Testis (tissue), 3 donors: ENCODE measurements around the gene SLC25A1. TPM values are rescaled to one million over a fixed set of nuclear protein-coding genes. Genes with fewer than 3 reads are reported as not detected.

ENCODE experiments used
- DNase-seq: peaks from one replicate; pipeline ENCODE4 v3.0.0-alpha.2; 2019
- H3K27ac ChIP-seq, 2 donors: fragments of 200-600 bp; sonication (generic); one replicate each; pipeline ENCODE4 v1.5.1; 2019
- H3K27me3 ChIP-seq: fragments of 200-600 bp; sonication (generic); one replicate; pipeline ENCODE4 v1.5.1; 2019
- H3K36me3 ChIP-seq: fragments of 200-600 bp; sonication (generic); one replicate; pipeline ENCODE4 v1.5.1; 2017; ENCODE audit warnings: low read depth; ENCODE audit errors: missing control alignments
- H3K4me1 ChIP-seq: fragments of 200-600 bp; sonication (generic); one replicate; pipeline ENCODE4 v1.5.1; 2019
- H3K4me3 ChIP-seq, 2 donors: fragments of 200-600 bp; sonication (generic); one replicate each; pipeline ENCODE4 v1.5.1; 2017 to 2019
- H3K9me3 ChIP-seq: fragments of 200-600 bp; sonication (generic); one replicate; pipeline ENCODE4 v1.5.1; 2017
- CTCF ChIP-seq, 3 experiments: fragments of 450-650 bp in 2 of 3; fragments of 200-600 bp in 1 of 3; sonication (generic) in 1 of 3; IDR thresholded peaks; one replicate each; pipeline ENCODE4 v1.5.1; 2016 to 2019; ENCODE audit warnings: antibody characterized with exemption in 3 of 3, mild to moderate bottlenecking in 2 of 3, moderate library complexity in 1 of 3
- POLR2A ChIP-seq: fragments of 450-650 bp; IDR thresholded peaks from one replicate; pipeline ENCODE4 v1.6.1; 2017; ENCODE audit warnings: antibody characterized with exemption, mild to moderate bottlenecking, moderate library complexity
- WGBS, 2 donors: methylation state at CpG; one replicate each; pipeline ENCODE4 v1.1.5; 2018; 5-methylcytosine and 5-hydroxymethylcytosine counted together
- intact Hi-C: fragments of 100-400 bp; cut with DNase I; formaldehyde crosslinking; loops from one replicate; pipeline ENCODE4 v1.15.1; 2023; ENCODE audit warnings: low total_unique reads
- polyA plus RNA-seq: library from polyadenylated mRNA; stranded (reverse); fragments of 350-450 nt; fragmentation: Illumina TruSeq; extraction: RNeasy Lipid Tissue Mini Kit (QIAGEN cat#74804); gene quantifications from one replicate; pipeline ENCODE4 v1.2.3, GENCODE V29; 2014; ENCODE audit warnings: low read depth, low replicate concordance; ENCODE audit not compliant: insufficient read depth
- total RNA-seq, 2 donors: library from RNA; depleted of rRNA; stranded (reverse); fragments of >200 nt; gene quantifications; one replicate each; pipeline ENCODE4 v1.2.3, GENCODE V29; 2016

Gene SLC25A1
- total and polyA plus RNA-seq, 3 donors from 2014 or later = 56.0 to 64.9 (median 61.7) TPM

- TF ChIP-seq POLR2A = no peak
- TF ChIP-seq CTCF (IDR thresholded peaks at IDR 0.05) = no peak
- Histone ChIP-seq H3K4me3 (no peak overlapping the region), H3K36me3 (no peaks in the 10 kb centered on the region), H3K4me1 (peaks cover 5% of the 10 kb centered on the region), H3K27me3 (no peaks in the 10 kb centered on the region), H3K27ac (no peak overlapping the region), H3K9me3 (no peaks in the 10 kb centered on the region)
- DNase-seq = no peak
- WGBS, 2 donors = 95 to 96% methylated on average over 15 to 19 of the region's 19 CpGs
- intact Hi-C loops = loop anchor here (10.0 kb wide), 1 partner anchor 503 kb away; no protein-coding TSS in a partner anchor
Observed at GRCh38 chr22:19131685-19132015, 46.9 kb downstream of the SLC25A1 start.

- DNase-seq = no peak
- intact Hi-C loops = loop anchor here (10.0 kb wide), 1 partner anchor 504 kb away; no protein-coding TSS in a partner anchor
- TF ChIP-seq CTCF (IDR thresholded peaks at IDR 0.05) (no peak), POLR2A (no peak)
Observed at GRCh38 chr22:19130959-19131684, 47.4 kb downstream of the SLC25A1 start, which contains the start of gene TSSK2. Gene TSSK2, plus strand, starts transcription at chr22:19131308. Its CDS starts 92 bp downstream, at chr22:19131400.

GRCh38 chr22:19129871-19130270 lies 48.7 kb downstream of the SLC25A1 start:
- no peak overlapping the region for H3K27ac ChIP-seq

More at GRCh38 chr22:19130959-19131684, 47.4 kb downstream of the SLC25A1 start, which contains the start of gene TSSK2:
- no peaks in the 10 kb centered on the region for H3K36me3 ChIP-seq
- no peak within 1 kb of the TSS for H3K4me3 ChIP-seq
- H3K4me1 ChIP-seq = peaks cover 5% of the 10 kb centered on the region
- 88 to 97% methylated on average over 12 to 27 of the region's 27 CpGs for WGBS, 2 donors
- H3K27me3 ChIP-seq = no peaks in the 10 kb centered on the region
- no peaks in the 10 kb centered on the region for H3K9me3 ChIP-seq
- no peak within 1 kb of the TSS for H3K27ac ChIP-seq

GRCh38 chr22:19128946-19129727 lies 49.4 kb downstream of the SLC25A1 start:
- H3K27ac ChIP-seq = no peak overlapping the region
- WGBS, 2 donors = 73 to 95% methylated on average over 7 of the region's 7 CpGs
- H3K4me1 ChIP-seq = peaks cover 5% of the 10 kb centered on the region

More at GRCh38 chr22:19129871-19130270, 48.7 kb downstream of the SLC25A1 start:
- intact Hi-C loops = loop anchor here (10.0 kb wide), 1 partner anchor 505 kb away; no protein-coding TSS in a partner anchor
- no peaks in the 10 kb centered on the region for H3K36me3 ChIP-seq
- no peak for TF ChIP-seq CTCF (IDR thresholded peaks at IDR 0.05)
- no peak for TF ChIP-seq POLR2A
- no peaks in the 10 kb centered on the region for H3K9me3 ChIP-seq
- H3K4me1 ChIP-seq = peaks cover 5% of the 10 kb centered on the region
- no peak for DNase-seq
- H3K4me3 ChIP-seq = no peak overlapping the region
- H3K27me3 ChIP-seq = no peaks in the 10 kb centered on the region
- WGBS, 2 donors = 76 to 81% methylated on average over 5 to 8 of the region's 8 CpGs

More at GRCh38 chr22:19128946-19129727, 49.4 kb downstream of the SLC25A1 start:
- Histone ChIP-seq H3K9me3 (no peaks in the 10 kb centered on the region), H3K27me3 (no peaks in the 10 kb centered on the region), H3K4me3 (no peak overlapping the region), H3K36me3 (no peaks in the 10 kb centered on the region)
- no peak for TF ChIP-seq CTCF (IDR thresholded peaks at IDR 0.05)
- no peak for TF ChIP-seq POLR2A
- intact Hi-C loops = no loop called here
- DNase-seq = no peak
